ENCODE measurements around the gene ALDH5A1.

The ALDH5A1 gene

DNA sequence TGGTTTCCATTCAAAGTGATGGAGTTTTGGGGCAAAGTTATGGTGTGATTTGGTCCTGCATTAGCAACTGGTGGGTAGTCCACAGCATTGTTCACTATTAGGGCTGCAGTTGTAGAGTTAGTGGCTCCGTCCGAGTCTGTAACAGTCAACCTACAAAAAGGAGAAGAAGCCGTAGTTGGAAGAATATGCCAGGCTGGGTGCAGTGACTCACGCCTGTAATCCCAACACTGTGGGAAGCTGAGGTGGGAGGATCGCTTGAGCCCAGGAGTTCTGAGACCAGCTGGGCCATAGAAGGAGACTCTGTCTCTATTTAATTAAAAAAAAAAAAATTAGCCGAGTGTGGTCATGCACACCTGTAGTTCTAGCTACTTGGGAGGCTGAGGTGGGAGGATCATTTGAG, 81.7 kb downstream of the ALDH5A1 start:
- DNase-seq = no peak

DNA sequence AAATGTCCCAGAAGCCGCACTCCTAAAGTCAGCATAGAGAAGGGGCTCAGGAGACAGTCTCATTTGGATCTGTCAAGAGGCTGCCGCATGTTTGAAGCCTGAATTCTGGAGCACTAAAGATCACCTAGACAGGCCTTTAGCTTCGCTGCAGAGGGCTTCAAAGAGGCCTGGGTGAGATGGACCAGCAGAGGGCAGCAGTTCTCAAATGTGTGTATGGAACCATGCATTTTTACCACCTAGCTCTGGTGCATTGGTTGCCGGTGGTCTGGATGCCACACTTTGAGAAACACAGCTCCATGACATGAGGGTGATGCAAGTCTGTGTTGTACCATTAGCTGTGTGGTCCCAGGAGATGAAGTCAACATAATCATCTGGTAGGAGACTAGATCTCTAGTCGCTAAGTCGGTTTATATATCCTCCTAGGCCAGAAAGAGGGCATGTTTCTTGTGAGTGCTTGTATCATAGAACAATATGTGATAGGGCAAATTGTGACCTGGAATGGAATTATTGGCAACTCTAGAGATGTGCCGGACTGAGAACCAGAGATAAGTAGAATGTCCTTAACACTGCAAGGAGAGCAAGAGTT, 86.4 kb downstream of the ALDH5A1 start:
- no peak for DNase-seq

DNA sequence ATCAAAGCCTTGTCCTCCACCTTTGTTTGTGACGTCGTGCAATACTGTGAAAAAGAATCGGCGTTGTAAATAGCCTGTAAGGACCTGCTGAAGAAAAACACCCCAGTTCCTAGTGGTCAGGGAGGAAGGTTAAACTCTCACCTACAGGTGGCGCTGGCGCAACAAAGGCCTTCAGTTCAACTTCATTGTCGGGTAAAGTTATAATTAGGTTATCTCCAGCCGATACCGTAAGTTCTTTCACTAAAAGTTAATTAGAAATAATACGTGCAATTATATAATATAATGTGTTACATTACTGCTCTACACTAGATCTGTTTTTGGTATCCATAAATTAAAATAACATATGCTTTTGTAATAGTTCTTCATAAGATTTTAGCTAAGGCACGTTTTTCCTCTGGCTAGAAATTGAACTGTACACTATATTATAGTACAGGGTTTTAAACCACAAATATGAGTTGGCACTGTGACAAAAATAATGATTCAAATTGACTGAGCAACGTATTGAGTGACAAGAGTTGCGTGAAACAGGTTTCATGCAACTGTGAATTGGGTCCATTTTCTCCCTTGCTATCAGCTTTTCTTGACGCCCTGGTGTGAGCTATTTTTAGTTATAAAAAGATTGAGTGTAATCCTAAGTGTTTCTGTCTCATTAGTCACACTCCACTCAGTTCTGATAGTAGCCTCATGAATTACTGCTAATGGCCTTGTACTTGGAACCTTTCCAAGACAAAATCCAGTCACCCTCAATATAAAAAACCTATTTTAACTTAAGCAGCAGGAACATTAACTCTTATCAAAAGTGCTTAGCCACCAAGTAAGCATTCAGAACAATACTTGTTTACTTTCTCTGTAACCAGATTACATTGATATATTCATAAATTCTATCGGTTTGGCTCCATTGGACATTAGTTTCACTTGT, 89.0 kb downstream of the ALDH5A1 start:
- DNase-seq = peak; percentile 91

DNA sequence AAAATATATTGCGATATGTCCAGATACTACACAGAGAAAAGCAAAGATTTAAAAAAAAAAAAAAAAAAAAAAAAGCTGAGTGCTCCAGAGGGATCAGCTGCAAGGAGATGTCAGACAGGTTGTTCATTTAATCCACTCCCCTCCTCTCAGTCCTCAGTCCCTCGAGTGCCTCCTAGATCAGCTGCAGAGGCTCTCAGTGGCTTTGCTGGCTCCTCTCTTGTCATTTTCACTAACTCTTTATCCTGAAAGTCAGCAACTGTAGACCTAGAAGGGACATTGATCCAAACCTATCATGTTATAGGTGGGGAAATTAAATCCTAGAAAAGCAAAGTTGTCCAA, 89.6 kb downstream of the ALDH5A1 start:
- DNase-seq = peak; percentile 91
